CD4-positive, CD25-positive, alpha-beta regulatory T cell (primary cell): ENCODE measurements around the gene LILRB4. TPM values are rescaled to one million over a fixed set of nuclear protein-coding genes. Genes with fewer than 3 reads are reported as not detected.
"Not testable (repeated sequence)": the region's sequence is repeated elsewhere in the genome, so short reads cannot be mapped to it uniquely, and the experiment has no call there.

ENCODE experiments used
- ATAC-seq, 2 donors: fragments of 150-1000 bp; cut with Tn5 transposase; one replicate each; pipeline ENCODE4 v1.10.0; 2021; ENCODE audit warnings: low read depth in 2 of 2, moderate number of reproducible peaks in 2 of 2, moderate library complexity in 1 of 2
- DNase-seq, 3 donors: peaks; one replicate each; pipeline versions ENCODE4 v3.0.0 to v3.0.0-alpha.2; 2012 to 2022; ENCODE audit warnings: mixed read lengths in 1 of 3
- H3K27ac ChIP-seq: one replicate; pipeline ENCODE4 v1.7.0; 2013; ENCODE audit warnings: mild to moderate bottlenecking, low read length; ENCODE audit not compliant: insufficient read depth, poor library complexity, severe bottlenecking
- H3K27me3 ChIP-seq: one replicate; pipeline ENCODE4 v1.7.0; 2013; ENCODE audit warnings: low read length; ENCODE audit not compliant: control insufficient read depth, insufficient read depth
- H3K36me3 ChIP-seq: one replicate; pipeline ENCODE4 v1.7.0; 2013; ENCODE audit warnings: mild to moderate bottlenecking, low read length, moderate library complexity; ENCODE audit not compliant: control insufficient read depth, insufficient read depth
- H3K4me1 ChIP-seq: 2 replicates; pipeline ENCODE4 v1.7.0; 2013; ENCODE audit warnings: mild to moderate bottlenecking, low read length; ENCODE audit not compliant: insufficient read depth, control insufficient read depth, poor library complexity, severe bottlenecking
- H3K4me3 ChIP-seq: one replicate; pipeline ENCODE4 v1.7.0; 2013; ENCODE audit warnings: low read depth, mild to moderate bottlenecking, low read length, moderate library complexity
- H3K9me3 ChIP-seq, 2 experiments: 1 replicate in 1 of 2; 2 replicates in 1 of 2; pipeline ENCODE4 v1.7.0; 2013; ENCODE audit warnings: low read length in 2 of 2, mild to moderate bottlenecking in 1 of 2, moderate library complexity in 1 of 2; ENCODE audit not compliant: control insufficient read depth in 2 of 2
- H3K27ac Mint-ChIP-seq, 3 donors: one replicate each; pipeline ENCODE4 v1.8.0; 2020 to 2022; ENCODE audit warnings: mild to moderate bottlenecking in 3 of 3, mixed read lengths in 3 of 3, moderate library complexity in 2 of 3
- H3K27me3 Mint-ChIP-seq: one replicate; pipeline ENCODE4 v1.8.0; 2022; ENCODE audit warnings: mild to moderate bottlenecking, mixed read lengths
- H3K36me3 Mint-ChIP-seq: one replicate; pipeline ENCODE4 v1.8.0; 2020; ENCODE audit warnings: mixed read lengths
- H3K4me1 Mint-ChIP-seq, 4 donors: one replicate each; pipeline ENCODE4 v1.8.0; 2020 to 2022; ENCODE audit warnings: mixed read lengths in 4 of 4, mild to moderate bottlenecking in 1 of 4
- H3K4me3 Mint-ChIP-seq, 4 donors: one replicate each; pipeline ENCODE4 v1.8.0; 2020 to 2022; ENCODE audit warnings: mild to moderate bottlenecking in 4 of 4, mixed read lengths in 4 of 4, moderate library complexity in 3 of 4
- H3K9me3 Mint-ChIP-seq, 7 donors: one replicate each; pipeline ENCODE4 v1.8.0; 2020 to 2022; ENCODE audit warnings: mixed read lengths in 7 of 7, mild to moderate bottlenecking in 3 of 7, moderate library complexity in 2 of 7
- polyA plus RNA-seq, 4 donors: library from polyadenylated mRNA; unstranded; fragments of 300-500 nt; fragmentation: Illumina TruSeq; gene quantifications; one replicate each; pipeline ENCODE4 v1.2.3, GENCODE V29; 2021
- total RNA-seq: library from RNA; stranded (reverse); gene quantifications from one replicate; pipeline ENCODE4 v1.2.3, GENCODE V29; 2022

The LILRB4 gene
- total and polyA plus RNA-seq, 5 donors from 2014 or later = not detected

GRCh38 chr19:54633401-54633800 is 29.4 kb upstream of the LILRB4 start:
- Mint-ChIP-seq H3K9me3 (no peaks in the 10 kb centered on the region), H3K27me3 (peaks cover 14% of the 10 kb centered on the region), H3K36me3 (no peaks in the 10 kb centered on the region), H3K27ac (peak overlapping the region in 1 of 3 donors; percentile 85), H3K4me3 (no peak overlapping the region), H3K4me1 (no peaks in the 10 kb centered on the region)
- no peaks in the 10 kb centered on the region for H3K27me3 ChIP-seq
- H3K27ac ChIP-seq = no peak overlapping the region
- H3K4me3 ChIP-seq = no peak overlapping the region
- ATAC-seq (no peak), DNase-seq (no peak)
- H3K36me3 ChIP-seq = no peaks in the 10 kb centered on the region
- H3K4me1 ChIP-seq = no peaks in the 10 kb centered on the region
- H3K9me3 ChIP-seq = no peaks in the 10 kb centered on the region

DNA sequence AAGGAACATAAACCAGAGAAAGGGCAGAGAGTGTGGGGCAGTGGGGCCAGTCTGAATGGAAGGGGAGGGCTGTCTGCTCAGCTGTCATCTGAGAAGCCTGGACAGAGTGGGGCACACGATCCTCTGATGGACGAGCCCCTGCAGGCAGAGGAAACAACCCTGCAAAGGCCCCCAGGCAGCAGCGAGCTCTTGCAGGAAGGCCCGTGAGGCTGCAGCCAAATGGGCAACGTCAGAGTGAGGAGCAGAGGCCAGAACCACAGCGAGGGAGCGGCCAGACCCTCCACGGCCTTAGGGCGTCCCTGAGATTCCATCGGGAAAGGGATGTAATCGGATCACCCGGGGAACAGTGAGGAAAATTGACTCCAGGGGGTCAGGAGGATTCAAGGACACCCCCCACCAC is 26.7 kb upstream of the LILRB4 start:
- not testable (repeated sequence) for H3K27me3 ChIP-seq, H3K9me3 ChIP-seq, H3K27ac Mint-ChIP-seq, H3K9me3 Mint-ChIP-seq, H3K36me3 ChIP-seq, H3K4me3 Mint-ChIP-seq, DNase-seq, H3K4me1 Mint-ChIP-seq, ATAC-seq, H3K27ac ChIP-seq, H3K27me3 Mint-ChIP-seq, H3K36me3 Mint-ChIP-seq, H3K4me3 ChIP-seq, H3K4me1 ChIP-seq

DNA sequence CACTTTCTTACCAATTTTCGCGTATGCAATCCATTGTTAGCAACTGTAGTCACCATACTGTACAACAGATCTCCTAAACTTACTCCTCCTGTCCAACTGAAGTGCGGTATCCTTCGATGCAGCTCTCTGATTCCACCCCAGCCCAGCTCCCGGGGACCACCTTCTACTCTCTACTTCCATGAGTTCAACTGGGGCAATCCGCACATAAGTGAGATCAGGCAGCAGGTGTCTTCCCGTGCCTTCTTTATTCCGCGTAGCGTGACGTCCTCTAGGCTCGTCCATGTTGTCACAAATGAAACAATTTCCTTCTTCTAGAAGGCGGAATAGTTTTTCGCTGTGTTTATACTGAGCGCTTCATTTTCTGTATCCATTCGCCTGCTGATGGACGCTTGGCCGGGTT is 24.1 kb upstream of the LILRB4 start:
- Histone ChIP-seq H3K9me3 (no peaks in the 10 kb centered on the region), H3K27ac (no peak overlapping the region), H3K27me3 (no peaks in the 10 kb centered on the region), H3K36me3 (no peaks in the 10 kb centered on the region), H3K4me3 (no peak overlapping the region), H3K4me1 (no peaks in the 10 kb centered on the region)
- no peak for DNase-seq
- H3K27ac Mint-ChIP-seq = no peak overlapping the region
- H3K9me3 Mint-ChIP-seq = peaks cover 0 to 1% (median 0%) of the 10 kb centered on the region in 7 donors
- ATAC-seq = no peak
- H3K4me1 Mint-ChIP-seq = no peaks in the 10 kb centered on the region
- H3K4me3 Mint-ChIP-seq = no peak overlapping the region
- H3K27me3 Mint-ChIP-seq = peaks cover 6% of the 10 kb centered on the region
- H3K36me3 Mint-ChIP-seq = no peaks in the 10 kb centered on the region

- H3K9me3 ChIP-seq, H3K36me3 Mint-ChIP-seq, H3K27me3 Mint-ChIP-seq, H3K4me1 Mint-ChIP-seq, ATAC-seq, H3K4me1 ChIP-seq, H3K9me3 Mint-ChIP-seq, H3K36me3 ChIP-seq, H3K27ac Mint-ChIP-seq, DNase-seq, H3K27ac ChIP-seq, H3K4me3 Mint-ChIP-seq, H3K27me3 ChIP-seq, H3K4me3 ChIP-seq: not testable (repeated sequence)
These were observed 19.8 kb upstream of the LILRB4 start for GRCh38 chr19:54642953-54643352.

- not testable (repeated sequence) for DNase-seq, H3K27me3 Mint-ChIP-seq, ATAC-seq, H3K4me1 Mint-ChIP-seq, H3K9me3 ChIP-seq, H3K4me3 Mint-ChIP-seq, H3K4me3 ChIP-seq, H3K9me3 Mint-ChIP-seq, H3K27ac ChIP-seq, H3K36me3 Mint-ChIP-seq, H3K4me1 ChIP-seq, H3K36me3 ChIP-seq, H3K27me3 ChIP-seq, H3K27ac Mint-ChIP-seq
These were observed 19.2 kb upstream of the LILRB4 start for GRCh38 chr19:54643583-54643982.

GRCh38 chr19:54644056-54644455 is 18.7 kb upstream of the LILRB4 start:
- Mint-ChIP-seq H3K4me1 (no peaks in the 10 kb centered on the region), H3K9me3 (peaks cover 0 to 1% (median 0%) of the 10 kb centered on the region in 7 donors), H3K27me3 (peaks cover 4% of the 10 kb centered on the region), H3K36me3 (no peaks in the 10 kb centered on the region), H3K27ac (no peak overlapping the region), H3K4me3 (no peak overlapping the region)
- H3K9me3 ChIP-seq = no peaks in the 10 kb centered on the region
- no peaks in the 10 kb centered on the region for H3K27me3 ChIP-seq
- ATAC-seq (peak in 1 of 2 donors; percentile 45), DNase-seq (no peak)
- no peak overlapping the region for H3K27ac ChIP-seq
- no peaks in the 10 kb centered on the region for H3K4me1 ChIP-seq
- H3K36me3 ChIP-seq = no peaks in the 10 kb centered on the region
- no peak overlapping the region for H3K4me3 ChIP-seq

DNA sequence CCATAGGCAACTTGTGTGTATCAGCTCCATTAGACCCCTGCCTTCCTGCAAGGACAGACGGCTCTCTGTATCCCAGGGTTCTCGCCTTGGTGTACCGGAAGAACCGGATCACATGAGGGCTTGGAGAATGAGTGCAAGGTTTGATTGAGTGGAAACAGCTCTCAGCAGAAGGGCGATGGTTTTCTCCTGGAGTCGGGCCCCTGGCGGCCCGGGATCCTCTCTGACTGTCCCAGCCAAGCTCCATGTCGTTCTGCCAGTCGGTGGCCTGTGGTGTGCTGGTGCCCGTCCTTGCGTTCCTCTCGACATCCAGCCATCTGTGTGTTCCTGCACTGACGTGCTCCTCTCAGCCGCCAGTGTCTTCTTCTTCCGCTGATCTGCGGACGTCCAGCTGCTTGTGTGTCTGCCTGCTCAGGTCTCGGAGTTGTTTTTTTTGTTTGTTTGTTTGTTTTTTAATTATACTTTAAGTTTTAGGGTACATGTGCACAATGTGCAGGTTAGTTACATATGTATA is 16.4 kb upstream of the LILRB4 start:
- no peak for ATAC-seq
- Histone ChIP-seq H3K4me3 (no peak overlapping the region), H3K27me3 (no peaks in the 10 kb centered on the region), H3K4me1 (no peaks in the 10 kb centered on the region), H3K27ac (no peak overlapping the region), H3K36me3 (no peaks in the 10 kb centered on the region), H3K9me3 (no peaks in the 10 kb centered on the region)
- Mint-ChIP-seq H3K4me1 (no peaks in the 10 kb centered on the region), H3K27me3 (peaks cover 4% of the 10 kb centered on the region), H3K36me3 (no peaks in the 10 kb centered on the region), H3K27ac (no peak overlapping the region), H3K9me3 (peaks cover 0 to 2% (median 0%) of the 10 kb centered on the region in 7 donors), H3K4me3 (no peak overlapping the region)
- DNase-seq = no peak

GRCh38 chr19:54648129-54648528 is 14.7 kb upstream of the LILRB4 start:
- H3K27me3 Mint-ChIP-seq = peaks cover 8% of the 10 kb centered on the region
- no peak overlapping the region for H3K4me3 ChIP-seq
- no peak for ATAC-seq
- no peaks in the 10 kb centered on the region for H3K4me1 Mint-ChIP-seq
- no peak for DNase-seq
- H3K36me3 ChIP-seq = no peaks in the 10 kb centered on the region
- H3K27ac Mint-ChIP-seq = no peak overlapping the region
- no peak overlapping the region for H3K4me3 Mint-ChIP-seq
- H3K27me3 ChIP-seq = no peaks in the 10 kb centered on the region
- H3K27ac ChIP-seq = no peak overlapping the region
- no peaks in the 10 kb centered on the region for H3K36me3 Mint-ChIP-seq
- no peaks in the 10 kb centered on the region for H3K4me1 ChIP-seq
- no peaks in the 10 kb centered on the region for H3K9me3 ChIP-seq
- H3K9me3 Mint-ChIP-seq = peaks cover 0 to 2% (median 0%) of the 10 kb centered on the region in 7 donors
